Fibroblast of mammary gland (primary cell): ENCODE results near the gene TSC1.

Source experiments
- DNase-seq: peaks from one replicate; pipeline ENCODE4 v3.0.0-alpha.2; 2010; ENCODE audit warnings: low read depth
- H3K4me3 ChIP-seq: 2 replicates; pipeline ENCODE4 v1.5.1; 2011; ENCODE audit warnings: low read depth, mild to moderate bottlenecking, low read length, moderate library complexity; ENCODE audit not compliant: control insufficient read depth
- CTCF ChIP-seq: conservative IDR thresholded peaks from 2 replicates; pipeline ENCODE4 v1.5.1; 2011; ENCODE audit warnings: low read depth, low read length, inconsistent platforms; ENCODE audit not compliant: control insufficient read depth, insufficient read depth

TSC1 gene

GRCh38 chr9:132914924-132915323 lies 29.5 kb downstream of the TSC1 start:
- no peak for TF ChIP-seq CTCF
- H3K4me3 ChIP-seq: no peak overlapping the region
- DNase-seq: no peak

DNA sequence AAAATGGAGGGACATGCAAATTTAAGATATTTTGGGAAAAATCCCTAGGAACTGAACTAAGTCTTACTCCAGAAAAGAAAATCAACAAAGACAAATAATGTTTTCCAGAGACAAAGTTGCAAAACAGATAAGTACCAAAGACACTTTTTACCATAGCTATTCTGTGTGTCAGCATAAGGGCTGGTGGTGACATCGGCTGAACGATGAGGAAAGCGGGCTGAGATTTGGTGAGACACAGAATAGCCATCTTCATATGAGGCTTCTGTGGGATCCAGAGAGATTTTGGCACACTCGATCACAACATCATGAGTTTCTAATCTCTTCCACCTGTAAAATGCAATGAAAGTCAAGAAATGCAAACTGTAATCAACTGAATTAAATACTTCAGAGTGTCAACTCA lies 32.3 kb downstream of the TSC1 start:
- TF ChIP-seq CTCF: no peak
- H3K4me3 ChIP-seq: no peak overlapping the region
- no peak for DNase-seq

GRCh38 chr9:132910376-132910775 lies 34.0 kb downstream of the TSC1 start:
- no peak for TF ChIP-seq CTCF
- DNase-seq: no peak
- no peak overlapping the region for H3K4me3 ChIP-seq

- no peak overlapping the region for H3K4me3 ChIP-seq
- TF ChIP-seq CTCF: no peak
- DNase-seq: no peak
Observed at GRCh38 chr9:132909311-132909710, 35.1 kb downstream of the TSC1 start.

DNA sequence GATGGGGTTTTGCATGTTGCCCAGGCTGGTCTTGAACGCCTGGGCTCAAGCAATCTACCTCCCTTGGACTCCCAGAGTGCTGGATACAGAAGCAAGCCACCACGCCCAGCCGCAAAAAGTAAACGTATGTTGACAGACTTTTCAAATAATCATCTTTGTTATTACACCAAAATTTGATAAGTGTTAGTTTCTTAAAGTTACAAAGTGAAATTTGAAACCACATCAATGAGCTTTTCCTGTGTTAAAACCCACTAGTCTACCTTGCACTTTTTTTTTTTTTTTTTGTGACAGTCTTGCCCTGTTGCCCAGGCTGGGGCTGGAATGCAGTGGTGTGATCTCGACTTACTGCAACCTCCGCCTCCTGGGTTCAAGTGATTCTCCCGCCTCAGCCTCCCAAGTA lies 35.8 kb downstream of the TSC1 start:
- DNase-seq: no peak
- no peak for TF ChIP-seq CTCF
- no peak overlapping the region for H3K4me3 ChIP-seq

- no peak for TF ChIP-seq CTCF
- no peak overlapping the region for H3K4me3 ChIP-seq
- no peak for DNase-seq
Observed at GRCh38 chr9:132905726-132906125, 38.7 kb downstream of the TSC1 start.
